K562 (cell line): ENCODE results near the gene AGAP1. TPM values are rescaled to one million over a fixed set of nuclear protein-coding genes. Genes with fewer than 3 reads are reported as not detected.

Experiments used
- ARNT ChIP-seq, 2 experiments: fragments of 450-650 bp; IDR thresholded peaks; 2 replicates each; pipeline ENCODE4 v1.6.1; 2016; ENCODE audit warnings: mild to moderate bottlenecking in 1 of 2
- BRD4 ChIP-seq: fragments of 200-600 bp; sonication (generic); IDR thresholded peaks from 2 replicates; pipeline ENCODE4 v1.6.1; 2017; ENCODE audit warnings: inconsistent platforms
- CHCHD3 ChIP-seq: fragments of 250-450 bp; sonication (Bioruptor Pico); IDR thresholded peaks from 2 replicates; pipeline ENCODE4 v2.1.2; 2022; ENCODE audit warnings: mild to moderate bottlenecking
- NELFE ChIP-seq: IDR thresholded peaks from 2 replicates; pipeline ENCODE4 v1.6.1; 2011; ENCODE audit warnings: mild to moderate bottlenecking; ENCODE audit not compliant: insufficient read depth, insufficient read length
- WHSC1 ChIP-seq: IDR thresholded peaks from one replicate; pipeline ENCODE4 v1.6.1; 2012; ENCODE audit warnings: low read length, control low read depth, inconsistent platforms
- ZNF316 ChIP-seq: fragments of 450-650 bp; IDR thresholded peaks from 2 replicates; pipeline ENCODE4 v1.6.1; 2016
- ZNF644 ChIP-seq: fragments of 200-800 bp; sonication (Bioruptor generic); IDR thresholded peaks from 2 replicates; pipeline ENCODE4 v1.6.1; 2016; ENCODE audit warnings: low read depth, missing genetic modification characterization, missing compliant biosample characterization
- polyA plus RNA-seq, 8 experiments: library from polyadenylated mRNA; depleted of rRNA in 4 of 8; stranded (reverse) in 5 of 8; unstranded in 3 of 8; fragments of >200 nt; fragmentation: Nextera tagmentation in 2 of 8; fragmentation: Illumina TruSeq in 1 of 8; extraction: Ambion mirVana in 2 of 8; extraction: Trizol in 1 of 8; gene quantifications; 2 replicates each; pipeline versions ENCODE4 v1.2.1 to v1.2.3, GENCODE V29; 2011 to 2014; ENCODE audit warnings: inconsistent platforms in 1 of 8, missing spikeins in 1 of 8
- total RNA-seq, 7 experiments: library from RNA; depleted of rRNA in 6 of 7; stranded (reverse); fragments of >200 nt in 6 of 7; fragmentation: Illumina TruSeq in 2 of 7; extraction: Trizol in 2 of 7; gene quantifications; 2 replicates each; pipeline versions ENCODE4 v1.2.1 to v1.2.3, GENCODE V29; 2011 to 2021; ENCODE audit warnings: low replicate concordance in 1 of 7
- TF ChIP-seq, protein P1 (sequence below), 2 experiments: IDR thresholded peaks; 2 replicates each; pipeline ENCODE4 v1.6.1; 2011; ENCODE audit warnings: borderline replicate concordance in 1 of 2, control low read depth in 1 of 2, low read depth in 1 of 2, low read length in 1 of 2, mild to moderate bottlenecking in 1 of 2, mixed read lengths in 1 of 2, moderate library complexity in 1 of 2; ENCODE audit not compliant: insufficient read depth in 1 of 2, insufficient read length in 1 of 2, poor library complexity in 1 of 2, severe bottlenecking in 1 of 2; ENCODE audit errors: extremely low read depth in 1 of 2
- TF ChIP-seq, protein P2 (sequence below): fragments of 250-450 bp; sonication (Bioruptor Pico); IDR thresholded peaks from 2 replicates; pipeline ENCODE4 v1.4.0; 2020; ENCODE audit warnings: mild to moderate bottlenecking, moderate library complexity
- TF ChIP-seq, protein P3 (sequence below): sonication (generic); formaldehyde crosslinking; IDR thresholded peaks from 2 replicates; pipeline ENCODE4 v1.8.0; 2022; ENCODE audit warnings: mild to moderate bottlenecking, low read depth, missing genetic modification reagents
- TF ChIP-seq, protein P4 (sequence below): fragments of 450-650 bp; IDR thresholded peaks from 2 replicates; pipeline ENCODE4 v1.6.1; 2016; ENCODE audit warnings: mild to moderate bottlenecking

The AGAP1 gene
- total and polyA plus RNA-seq, 9 of the 15 experiments (the other 6 are each of a cell fraction or from before 2014, with no cell fraction given), result 1.3 to 24.0 (median 10.6) TPM

GRCh38 chr2:235582729-235583128 is 88.9 kb downstream of the AGAP1 start (continued):
- TF ChIP-seq, protein P1, sequence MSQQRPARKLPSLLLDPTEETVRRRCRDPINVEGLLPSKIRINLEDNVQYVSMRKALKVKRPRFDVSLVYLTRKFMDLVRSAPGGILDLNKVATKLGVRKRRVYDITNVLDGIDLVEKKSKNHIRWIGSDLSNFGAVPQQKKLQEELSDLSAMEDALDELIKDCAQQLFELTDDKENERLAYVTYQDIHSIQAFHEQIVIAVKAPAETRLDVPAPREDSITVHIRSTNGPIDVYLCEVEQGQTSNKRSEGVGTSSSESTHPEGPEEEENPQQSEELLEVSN (IDR thresholded peaks at IDR 0.05; ENCODE audit: borderline replicate concordance in 1 of 2, extremely low read depth in 1 of 2, insufficient read depth in 1 of 2, insufficient read length in 1 of 2, low read depth in 1 of 2, low read length in 1 of 2, poor library complexity in 1 of 2, severe bottlenecking in 1 of 2), result no peak
- TF ChIP-seq BRD4 (no peak), NELFE (no peak), WHSC1 (no peak), CHCHD3 (CRISPR knock-in tag) (no peak), ARNT (IDR thresholded peaks at IDR 0.05) (no peak), ZNF644 (tag) (no peak), ZNF316 (no peak)
- TF ChIP-seq, protein P2, sequence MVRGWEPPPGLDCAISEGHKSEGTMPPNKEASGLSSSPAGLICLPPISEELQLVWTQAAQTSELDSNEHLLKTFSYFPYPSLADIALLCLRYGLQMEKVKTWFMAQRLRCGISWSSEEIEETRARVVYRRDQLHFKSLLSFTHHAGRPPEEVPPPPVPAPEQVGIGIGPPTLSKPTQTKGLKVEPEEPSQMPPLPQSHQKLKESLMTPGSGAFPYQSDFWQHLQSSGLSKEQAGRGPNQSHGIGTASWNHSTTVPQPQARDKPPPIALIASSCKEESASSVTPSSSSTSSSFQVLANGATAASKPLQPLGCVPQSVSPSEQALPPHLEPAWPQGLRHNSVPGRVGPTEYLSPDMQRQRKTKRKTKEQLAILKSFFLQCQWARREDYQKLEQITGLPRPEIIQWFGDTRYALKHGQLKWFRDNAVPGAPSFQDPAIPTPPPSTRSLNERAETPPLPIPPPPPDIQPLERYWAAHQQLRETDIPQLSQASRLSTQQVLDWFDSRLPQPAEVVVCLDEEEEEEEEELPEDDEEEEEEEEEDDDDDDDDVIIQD, result no peak
- TF ChIP-seq, protein P3, sequence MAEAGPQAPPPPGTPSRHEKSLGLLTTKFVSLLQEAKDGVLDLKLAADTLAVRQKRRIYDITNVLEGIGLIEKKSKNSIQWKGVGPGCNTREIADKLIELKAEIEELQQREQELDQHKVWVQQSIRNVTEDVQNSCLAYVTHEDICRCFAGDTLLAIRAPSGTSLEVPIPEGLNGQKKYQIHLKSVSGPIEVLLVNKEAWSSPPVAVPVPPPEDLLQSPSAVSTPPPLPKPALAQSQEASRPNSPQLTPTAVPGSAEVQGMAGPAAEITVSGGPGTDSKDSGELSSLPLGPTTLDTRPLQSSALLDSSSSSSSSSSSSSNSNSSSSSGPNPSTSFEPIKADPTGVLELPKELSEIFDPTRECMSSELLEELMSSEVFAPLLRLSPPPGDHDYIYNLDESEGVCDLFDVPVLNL (CRISPR knock-in tag), result no peak
- TF ChIP-seq, protein P4, sequence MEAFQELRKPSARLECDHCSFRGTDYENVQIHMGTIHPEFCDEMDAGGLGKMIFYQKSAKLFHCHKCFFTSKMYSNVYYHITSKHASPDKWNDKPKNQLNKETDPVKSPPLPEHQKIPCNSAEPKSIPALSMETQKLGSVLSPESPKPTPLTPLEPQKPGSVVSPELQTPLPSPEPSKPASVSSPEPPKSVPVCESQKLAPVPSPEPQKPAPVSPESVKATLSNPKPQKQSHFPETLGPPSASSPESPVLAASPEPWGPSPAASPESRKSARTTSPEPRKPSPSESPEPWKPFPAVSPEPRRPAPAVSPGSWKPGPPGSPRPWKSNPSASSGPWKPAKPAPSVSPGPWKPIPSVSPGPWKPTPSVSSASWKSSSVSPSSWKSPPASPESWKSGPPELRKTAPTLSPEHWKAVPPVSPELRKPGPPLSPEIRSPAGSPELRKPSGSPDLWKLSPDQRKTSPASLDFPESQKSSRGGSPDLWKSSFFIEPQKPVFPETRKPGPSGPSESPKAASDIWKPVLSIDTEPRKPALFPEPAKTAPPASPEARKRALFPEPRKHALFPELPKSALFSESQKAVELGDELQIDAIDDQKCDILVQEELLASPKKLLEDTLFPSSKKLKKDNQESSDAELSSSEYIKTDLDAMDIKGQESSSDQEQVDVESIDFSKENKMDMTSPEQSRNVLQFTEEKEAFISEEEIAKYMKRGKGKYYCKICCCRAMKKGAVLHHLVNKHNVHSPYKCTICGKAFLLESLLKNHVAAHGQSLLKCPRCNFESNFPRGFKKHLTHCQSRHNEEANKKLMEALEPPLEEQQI, result no peak
- TF ChIP-seq, all 486 proteins: peak for 0
